Osteoblast (primary cell): ENCODE data around the gene CNNM3. TPM values are rescaled to one million over a fixed set of nuclear protein-coding genes. Genes with fewer than 3 reads are reported as not detected.

Experiments used
- DNase-seq: peaks from one replicate; pipeline ENCODE4 v3.0.0; 2011; ENCODE audit warnings: low spot score, mixed read lengths; ENCODE audit not compliant: insufficient read length; ENCODE audit errors: missing footprints
- H2AFZ ChIP-seq: 2 replicates; pipeline ENCODE4 v1.6.0; 2011; ENCODE audit warnings: mild to moderate bottlenecking, low read length
- H3K27ac ChIP-seq: 2 replicates; pipeline ENCODE4 v1.5.1; 2011; ENCODE audit warnings: mild to moderate bottlenecking, low read depth, low read length, moderate library complexity
- H3K27me3 ChIP-seq: 2 replicates; pipeline ENCODE4 v1.6.0; 2012; ENCODE audit warnings: mild to moderate bottlenecking, control low read depth, inconsistent platforms, low read length, moderate library complexity; ENCODE audit not compliant: insufficient read depth
- H3K36me3 ChIP-seq: 2 replicates; pipeline ENCODE4 v1.5.1; 2011; ENCODE audit warnings: mild to moderate bottlenecking, low read length, control low read depth, moderate library complexity; ENCODE audit not compliant: insufficient read depth
- H3K4me1 ChIP-seq: 2 replicates; pipeline ENCODE4 v1.5.1; 2011; ENCODE audit warnings: mild to moderate bottlenecking, low read length, control low read depth, moderate library complexity; ENCODE audit not compliant: insufficient read depth
- H3K4me2 ChIP-seq: 2 replicates; pipeline ENCODE4 v1.6.0; 2011; ENCODE audit warnings: mild to moderate bottlenecking, low read length; ENCODE audit not compliant: insufficient read depth
- H3K4me3 ChIP-seq: fragments of 200-600 bp; sonication (generic); 3 replicates; pipeline ENCODE4 v1.5.1; 2012; ENCODE audit warnings: mild to moderate bottlenecking, low read length, inconsistent platforms; ENCODE audit not compliant: insufficient read depth
- H3K79me2 ChIP-seq: 2 replicates; pipeline ENCODE4 v1.6.0; 2012; ENCODE audit warnings: mild to moderate bottlenecking, low read length, control low read depth, inconsistent platforms; ENCODE audit not compliant: insufficient read depth
- H3K9me3 ChIP-seq: 2 replicates; pipeline ENCODE4 v1.5.1; 2011; ENCODE audit warnings: low read depth, low read length, control low read depth
- H4K20me1 ChIP-seq: 2 replicates; pipeline ENCODE4 v1.6.0; 2012; ENCODE audit warnings: mild to moderate bottlenecking, low read length, control low read depth; ENCODE audit not compliant: insufficient read depth
- total RNA-seq: library from RNA; depleted of rRNA; stranded (reverse); fragments of >200 nt; gene quantifications from 2 replicates; pipeline ENCODE4 v1.2.3, GENCODE V29; 2012
- TF ChIP-seq, protein P1 (sequence below): IDR thresholded peaks from 2 replicates; pipeline ENCODE4 v1.5.1; 2011; ENCODE audit warnings: mild to moderate bottlenecking, low read depth, low read length, moderate library complexity; ENCODE audit errors: extremely low read depth

CNNM3 gene
- total RNA-seq, 1 donor = 8.7 TPM

DNA sequence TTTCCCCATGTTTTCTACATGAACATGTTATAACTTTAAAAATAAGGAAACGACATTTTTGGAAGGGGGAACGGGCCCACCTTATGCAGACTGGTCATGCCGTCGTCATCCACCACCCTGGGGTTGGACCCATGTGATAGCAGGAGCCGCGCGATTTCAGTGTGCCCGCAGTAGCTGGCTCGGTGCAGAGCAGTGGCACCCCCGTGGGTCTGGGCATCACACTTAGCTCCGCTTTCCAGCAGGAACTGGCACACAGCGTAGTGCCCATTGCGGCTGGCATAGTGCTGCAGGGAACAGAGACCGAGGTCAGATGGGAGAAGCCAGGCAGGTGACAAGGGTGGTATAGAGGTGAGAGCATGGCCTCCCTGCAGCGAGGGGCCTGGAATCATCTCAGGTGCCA, 37.3 kb downstream of the CNNM3 start:
- Histone ChIP-seq H3K36me3 (peaks cover 18% of the 10 kb centered on the region), H3K27me3 (no peaks in the 10 kb centered on the region), H2AFZ (no peak overlapping the region), H3K9me3 (no peaks in the 10 kb centered on the region), H4K20me1 (peaks cover 3% of the 10 kb centered on the region), H3K27ac (no peak overlapping the region), H3K4me3 (no peak overlapping the region), H3K4me2 (no peak overlapping the region), H3K4me1 (peaks cover 8% of the 10 kb centered on the region), H3K79me2 (peaks cover 23% of the 10 kb centered on the region)
- no peak for DNase-seq
- TF ChIP-seq, protein P1, sequence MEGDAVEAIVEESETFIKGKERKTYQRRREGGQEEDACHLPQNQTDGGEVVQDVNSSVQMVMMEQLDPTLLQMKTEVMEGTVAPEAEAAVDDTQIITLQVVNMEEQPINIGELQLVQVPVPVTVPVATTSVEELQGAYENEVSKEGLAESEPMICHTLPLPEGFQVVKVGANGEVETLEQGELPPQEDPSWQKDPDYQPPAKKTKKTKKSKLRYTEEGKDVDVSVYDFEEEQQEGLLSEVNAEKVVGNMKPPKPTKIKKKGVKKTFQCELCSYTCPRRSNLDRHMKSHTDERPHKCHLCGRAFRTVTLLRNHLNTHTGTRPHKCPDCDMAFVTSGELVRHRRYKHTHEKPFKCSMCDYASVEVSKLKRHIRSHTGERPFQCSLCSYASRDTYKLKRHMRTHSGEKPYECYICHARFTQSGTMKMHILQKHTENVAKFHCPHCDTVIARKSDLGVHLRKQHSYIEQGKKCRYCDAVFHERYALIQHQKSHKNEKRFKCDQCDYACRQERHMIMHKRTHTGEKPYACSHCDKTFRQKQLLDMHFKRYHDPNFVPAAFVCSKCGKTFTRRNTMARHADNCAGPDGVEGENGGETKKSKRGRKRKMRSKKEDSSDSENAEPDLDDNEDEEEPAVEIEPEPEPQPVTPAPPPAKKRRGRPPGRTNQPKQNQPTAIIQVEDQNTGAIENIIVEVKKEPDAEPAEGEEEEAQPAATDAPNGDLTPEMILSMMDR = no peak

DNA sequence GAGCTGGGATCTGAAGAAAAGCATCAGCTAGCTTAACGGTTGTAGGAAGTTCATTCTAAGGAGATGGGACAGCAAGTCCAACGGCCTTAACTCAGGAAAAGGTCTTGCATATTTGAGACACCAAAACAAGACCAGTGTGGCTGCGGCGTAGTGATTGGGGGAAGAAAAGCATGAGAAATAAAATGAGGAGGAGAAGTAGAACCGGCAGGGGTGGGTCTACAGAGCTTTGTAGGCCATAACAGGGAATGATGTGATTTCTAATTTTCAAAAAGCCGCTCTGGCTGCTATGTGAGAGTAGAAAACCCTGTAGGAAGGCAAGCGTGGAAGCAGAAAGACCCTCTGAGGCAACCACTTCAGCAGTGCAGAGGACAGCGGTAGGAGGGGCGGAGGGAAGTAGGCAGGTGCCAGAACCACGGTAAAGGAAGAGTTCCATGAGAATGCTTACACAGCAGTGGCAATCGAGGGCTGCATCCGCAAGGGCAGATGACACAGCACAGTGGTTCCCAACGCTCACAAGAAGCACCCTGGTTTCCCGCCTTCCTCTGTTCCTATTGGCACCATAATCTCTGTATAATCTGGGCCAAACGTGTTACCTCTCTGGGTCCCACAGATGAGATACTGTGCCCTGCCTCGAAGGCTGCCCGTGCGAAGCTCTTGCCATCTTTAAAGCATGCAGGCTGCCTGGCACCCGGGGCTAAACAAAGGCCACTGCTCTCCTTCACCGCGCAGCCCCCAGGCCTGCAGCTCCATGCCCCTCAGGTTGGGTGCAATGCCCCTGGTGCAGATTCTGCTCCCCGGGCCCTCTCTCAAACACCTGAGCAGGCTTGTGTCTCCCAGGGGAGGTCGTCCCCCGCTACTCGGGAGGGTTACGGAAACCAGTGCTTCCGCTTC, 41.0 kb downstream of the CNNM3 start:
- peak overlapping the region; percentile 70 for H3K27ac ChIP-seq

DNA sequence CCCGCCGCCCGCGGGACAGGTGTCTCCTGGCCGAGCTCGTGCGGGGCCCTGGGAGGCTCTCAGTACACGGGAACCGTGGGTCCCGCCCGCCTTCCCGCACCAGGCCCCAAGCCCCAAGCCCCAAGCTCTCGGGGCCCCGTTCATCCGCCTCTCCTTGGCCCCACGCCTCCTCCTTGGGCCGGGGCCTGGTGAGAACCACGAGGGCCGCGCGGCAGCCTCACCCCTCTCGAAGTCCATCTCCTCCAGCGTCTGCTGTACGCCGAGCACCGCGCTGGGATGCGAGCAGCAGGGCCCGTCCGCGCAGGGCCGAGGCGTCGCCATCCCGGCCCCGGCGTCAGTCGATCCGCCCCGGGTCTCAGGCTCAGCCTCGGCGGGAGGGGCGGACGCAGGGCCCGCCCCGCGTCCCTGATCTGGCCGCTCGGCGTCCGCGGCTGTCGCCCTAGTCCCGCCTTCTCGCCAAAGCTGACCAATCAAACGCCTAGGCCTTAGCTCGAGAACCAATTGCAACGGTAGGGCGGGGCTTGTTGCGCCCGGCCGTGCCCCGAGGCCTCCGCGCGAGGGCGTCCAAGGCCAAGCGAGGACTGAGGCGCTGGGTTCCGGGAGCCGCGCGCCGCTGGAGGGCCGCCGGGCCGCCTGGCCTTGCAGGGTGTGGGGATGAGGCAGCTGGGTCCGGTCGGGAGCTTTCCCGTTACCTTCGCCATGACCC, 41.8 kb downstream of the CNNM3 start, which contains the start of gene ANKRD39:
ANKRD39 (minus strand) TSS at position 350 of the 706 bp plus-strand sequence; CDS start at position 321, 29 bp downstream.
- DNase-seq = peak; percentile 100
- peak within 1 kb of the TSS; percentile 84 for H3K4me2 ChIP-seq
- H3K9me3 ChIP-seq = no peaks in the 10 kb centered on the region
- peaks cover 27% of the 10 kb centered on the region for H3K36me3 ChIP-seq
- H2AFZ ChIP-seq = peak within 1 kb of the TSS; percentile 81
- H3K27me3 ChIP-seq = no peaks in the 10 kb centered on the region
- peak within 1 kb of the TSS; percentile 70 for H3K27ac ChIP-seq
- H3K4me1 ChIP-seq = peaks cover 20% of the 10 kb centered on the region
- peak within 1 kb of the TSS; percentile 87 for H3K4me3 ChIP-seq
- TF ChIP-seq, protein P1 = peak; percentile 69
- peaks cover 23% of the 10 kb centered on the region for H3K79me2 ChIP-seq
- peaks cover 15% of the 10 kb centered on the region for H4K20me1 ChIP-seq

More for the DNA sequence above, 41.0 kb downstream of the CNNM3 start:
- H3K27me3 ChIP-seq = no peaks in the 10 kb centered on the region
- H2AFZ ChIP-seq = peak overlapping the region; percentile 63
- peak overlapping the region; percentile 84 for H3K4me2 ChIP-seq
- H3K36me3 ChIP-seq = peaks cover 24% of the 10 kb centered on the region
- H3K4me1 ChIP-seq = peaks cover 20% of the 10 kb centered on the region
- no peaks in the 10 kb centered on the region for H3K9me3 ChIP-seq
- H3K4me3 ChIP-seq = peak overlapping the region; percentile 87
- H3K79me2 ChIP-seq = peaks cover 23% of the 10 kb centered on the region
- DNase-seq = peak; percentile 90
- TF ChIP-seq, protein P1 = no peak
- H4K20me1 ChIP-seq = peaks cover 15% of the 10 kb centered on the region
